Sigmoid colon (tissue), 7 donors: ENCODE measurements around the gene HEPHL1. TPM values are rescaled to one million over a fixed set of nuclear protein-coding genes. Genes with fewer than 3 reads are reported as not detected.

Experiments
- DNase-seq: peaks from one replicate; pipeline ENCODE4 v3.0.0-alpha.2; 2019
- H3K27ac ChIP-seq, 4 donors: fragments of 200-600 bp; sonication (generic); one replicate each; pipeline ENCODE4 v1.5.1; 2016 to 2019; ENCODE audit warnings: mild to moderate bottlenecking in 1 of 4
- H3K27me3 ChIP-seq, 3 donors: fragments of 200-600 bp; sonication (generic); one replicate each; pipeline ENCODE4 v1.5.1; 2019; ENCODE audit warnings: mild to moderate bottlenecking in 1 of 3
- H3K36me3 ChIP-seq, 4 donors: fragments of 200-600 bp; sonication (generic); one replicate each; pipeline ENCODE4 v1.5.1; 2016 to 2019
- H3K4me1 ChIP-seq, 4 donors: fragments of 200-600 bp; sonication (generic); one replicate each; pipeline ENCODE4 v1.5.1; 2017 to 2019
- H3K4me3 ChIP-seq, 4 donors: fragments of 200-600 bp; sonication (generic); one replicate each; pipeline ENCODE4 v1.5.1; 2017 to 2019; ENCODE audit warnings: mild to moderate bottlenecking in 2 of 4, moderate library complexity in 1 of 4
- H3K9me3 ChIP-seq, 4 donors: fragments of 200-600 bp in 3 of 4; sonication (generic) in 3 of 4; one replicate each; pipeline versions ENCODE4 v1.5.1 to v1.6.1; 2013 to 2019
- EP300 ChIP-seq, 4 donors: sonication (generic); formaldehyde crosslinking; IDR thresholded peaks; one replicate each; pipeline ENCODE4 v1.6.1; 2017; ENCODE audit warnings: antibody characterized with exemption in 4 of 4
- POLR2A ChIP-seq, 2 donors: fragments of 450-650 bp; IDR thresholded peaks; one replicate each; pipeline ENCODE4 v1.6.1; 2016; ENCODE audit warnings: antibody characterized with exemption in 2 of 2, mild to moderate bottlenecking in 2 of 2, moderate library complexity in 2 of 2
- POLR2AphosphoS5 ChIP-seq, 4 donors: sonication (generic); formaldehyde crosslinking; IDR thresholded peaks; one replicate each; pipeline ENCODE4 v1.6.1; 2017; ENCODE audit warnings: antibody characterized with exemption in 4 of 4
- WGBS, 2 donors: extraction: QIAGEN DNeasy Blood & Tissue Kit; methylation state at CpG; one replicate each; pipeline ENCODE4 v1.1.7; 2013; 5-methylcytosine and 5-hydroxymethylcytosine counted together
- intact Hi-C: fragments of 100-400 bp; cut with DNase I; formaldehyde crosslinking; loops from one replicate; pipeline ENCODE4 v1.15.1; 2023
- polyA plus RNA-seq, 3 donors: library from polyadenylated mRNA; stranded (reverse); fragments of 200-250 nt; gene quantifications; one replicate each; pipeline ENCODE4 v1.2.3, GENCODE V29; 2013
- total RNA-seq, 4 donors: library from RNA; depleted of rRNA; stranded (reverse); fragments of >200 nt; gene quantifications; one replicate each; pipeline ENCODE4 v1.1.0, GENCODE V29; 2016
- TF ChIP-seq, protein P1 (sequence below), 4 experiments: fragments of 450-650 bp in 3 of 4; fragments of 200-600 bp in 1 of 4; IDR thresholded peaks; one replicate each; pipeline ENCODE4 v1.5.1; 2016 to 2019; ENCODE audit warnings: antibody characterized with exemption in 4 of 4, mild to moderate bottlenecking in 3 of 4, moderate library complexity in 2 of 4
- donor health status: healthy with polysubstance abuse.
- donor health status: Bipolar disorder and iron deficiency.
- donor health status: healthy.

The HEPHL1 gene
- total and polyA plus RNA-seq, 7 donors: not detected

DNA sequence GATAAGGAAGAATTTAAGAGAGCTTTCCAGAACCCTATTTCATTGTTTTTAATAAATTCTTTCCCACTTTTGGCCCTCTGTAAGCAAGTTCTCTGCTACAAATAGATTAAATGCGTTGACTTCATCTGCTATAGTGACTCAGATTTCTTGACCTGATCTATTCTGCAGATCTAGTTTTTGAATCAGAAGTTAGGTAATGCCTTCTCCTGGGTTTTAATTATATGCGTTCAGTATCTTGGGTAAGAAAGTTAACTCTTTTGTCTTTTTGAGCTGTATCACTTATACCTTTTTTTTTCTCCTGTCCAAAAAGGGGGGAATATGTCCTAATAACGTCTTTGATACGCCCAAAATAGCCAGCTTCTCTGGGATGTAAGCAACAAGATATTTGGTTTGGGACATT is 2.4 kb upstream of the HEPHL1 start:
- DNase-seq: no peak
- no peaks in the 10 kb centered on the region for H3K36me3 ChIP-seq
- WGBS, 2 donors: 62 to 73% methylated on average over 4 of the region's 4 CpGs
- H3K4me1 ChIP-seq: no peaks in the 10 kb centered on the region
- intact Hi-C loops: no loop called here
- no peak overlapping the region for H3K27ac ChIP-seq
- H3K27me3 ChIP-seq: no peaks in the 10 kb centered on the region
- no peak overlapping the region for H3K4me3 ChIP-seq
- peaks cover 0 to 5% (median 0%) of the 10 kb centered on the region in 4 donors for H3K9me3 ChIP-seq
- TF ChIP-seq EP300 (IDR thresholded peaks at IDR 0.05): no peak
- no peak for TF ChIP-seq POLR2A (IDR thresholded peaks at IDR 0.05)
- no peak for TF ChIP-seq POLR2AphosphoS5 (IDR thresholded peaks at IDR 0.05)
- TF ChIP-seq, protein P1, sequence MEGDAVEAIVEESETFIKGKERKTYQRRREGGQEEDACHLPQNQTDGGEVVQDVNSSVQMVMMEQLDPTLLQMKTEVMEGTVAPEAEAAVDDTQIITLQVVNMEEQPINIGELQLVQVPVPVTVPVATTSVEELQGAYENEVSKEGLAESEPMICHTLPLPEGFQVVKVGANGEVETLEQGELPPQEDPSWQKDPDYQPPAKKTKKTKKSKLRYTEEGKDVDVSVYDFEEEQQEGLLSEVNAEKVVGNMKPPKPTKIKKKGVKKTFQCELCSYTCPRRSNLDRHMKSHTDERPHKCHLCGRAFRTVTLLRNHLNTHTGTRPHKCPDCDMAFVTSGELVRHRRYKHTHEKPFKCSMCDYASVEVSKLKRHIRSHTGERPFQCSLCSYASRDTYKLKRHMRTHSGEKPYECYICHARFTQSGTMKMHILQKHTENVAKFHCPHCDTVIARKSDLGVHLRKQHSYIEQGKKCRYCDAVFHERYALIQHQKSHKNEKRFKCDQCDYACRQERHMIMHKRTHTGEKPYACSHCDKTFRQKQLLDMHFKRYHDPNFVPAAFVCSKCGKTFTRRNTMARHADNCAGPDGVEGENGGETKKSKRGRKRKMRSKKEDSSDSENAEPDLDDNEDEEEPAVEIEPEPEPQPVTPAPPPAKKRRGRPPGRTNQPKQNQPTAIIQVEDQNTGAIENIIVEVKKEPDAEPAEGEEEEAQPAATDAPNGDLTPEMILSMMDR (IDR thresholded peaks at IDR 0.05): no peak

DNA sequence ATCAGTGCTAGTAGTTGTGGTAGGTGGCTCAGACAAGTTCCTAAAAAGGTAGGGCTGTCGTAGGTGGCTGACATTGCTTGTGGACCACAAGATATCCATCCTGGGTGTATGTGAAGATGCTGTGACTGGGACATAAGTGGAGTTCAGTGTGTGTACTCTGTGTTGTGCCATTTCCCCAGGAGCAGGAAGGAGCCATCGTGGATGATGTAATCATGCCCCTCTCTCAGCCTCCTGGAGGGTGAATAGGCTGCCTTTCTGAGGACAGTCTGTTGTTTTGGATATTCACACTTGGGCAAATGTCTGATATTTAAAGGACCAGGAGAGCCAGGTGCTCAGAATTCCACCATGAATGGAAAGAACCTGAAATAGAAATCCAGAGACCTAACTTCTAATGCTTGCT is 2.7 kb downstream of the HEPHL1 start:
- Histone ChIP-seq H3K4me3 (no peak overlapping the region), H3K27me3 (no peaks in the 10 kb centered on the region), H3K27ac (no peak overlapping the region), H3K36me3 (no peaks in the 10 kb centered on the region), H3K9me3 (peaks cover 0 to 4% (median 0%) of the 10 kb centered on the region in 4 donors), H3K4me1 (no peaks in the 10 kb centered on the region)
- no peak for DNase-seq
- 71% methylated on average over 2 of the region's 2 CpGs for WGBS, 2 donors
- TF ChIP-seq EP300 (IDR thresholded peaks at IDR 0.05) (no peak), POLR2AphosphoS5 (IDR thresholded peaks at IDR 0.05) (no peak), POLR2A (IDR thresholded peaks at IDR 0.05) (no peak)
- intact Hi-C loops: no loop called here

DNA sequence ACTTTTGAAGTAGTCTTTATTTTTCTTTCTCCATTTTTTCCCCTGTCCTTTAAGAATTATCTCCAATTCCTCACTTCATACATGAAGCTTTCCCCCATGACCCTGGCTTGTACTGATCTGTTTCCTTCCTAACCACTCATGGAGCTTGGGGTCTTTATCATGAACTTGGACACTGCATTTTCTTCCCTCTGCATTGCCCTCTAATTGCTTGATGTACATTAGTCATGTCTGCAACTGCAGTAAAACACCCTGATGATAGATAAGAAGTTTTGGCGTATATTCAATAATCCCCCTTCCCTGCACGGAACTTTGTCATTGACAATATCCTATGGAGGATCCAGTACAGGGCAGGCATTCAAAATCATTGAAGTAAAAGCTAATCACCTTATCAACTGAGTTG is 3.4 kb downstream of the HEPHL1 start:
- Histone ChIP-seq H3K4me3 (no peak overlapping the region), H3K4me1 (no peaks in the 10 kb centered on the region), H3K9me3 (peaks cover 0 to 4% (median 0%) of the 10 kb centered on the region in 4 donors), H3K27ac (no peak overlapping the region), H3K27me3 (no peaks in the 10 kb centered on the region), H3K36me3 (no peaks in the 10 kb centered on the region)
- TF ChIP-seq POLR2AphosphoS5 (IDR thresholded peaks at IDR 0.05) (no peak), EP300 (IDR thresholded peaks at IDR 0.05) (no peak)
- TF ChIP-seq, protein P1 (IDR thresholded peaks at IDR 0.05): no peak
- intact Hi-C loops: no loop called here
- 91% methylated on average over 2 of the region's 2 CpGs for WGBS, 2 donors
- no peak for DNase-seq

DNA sequence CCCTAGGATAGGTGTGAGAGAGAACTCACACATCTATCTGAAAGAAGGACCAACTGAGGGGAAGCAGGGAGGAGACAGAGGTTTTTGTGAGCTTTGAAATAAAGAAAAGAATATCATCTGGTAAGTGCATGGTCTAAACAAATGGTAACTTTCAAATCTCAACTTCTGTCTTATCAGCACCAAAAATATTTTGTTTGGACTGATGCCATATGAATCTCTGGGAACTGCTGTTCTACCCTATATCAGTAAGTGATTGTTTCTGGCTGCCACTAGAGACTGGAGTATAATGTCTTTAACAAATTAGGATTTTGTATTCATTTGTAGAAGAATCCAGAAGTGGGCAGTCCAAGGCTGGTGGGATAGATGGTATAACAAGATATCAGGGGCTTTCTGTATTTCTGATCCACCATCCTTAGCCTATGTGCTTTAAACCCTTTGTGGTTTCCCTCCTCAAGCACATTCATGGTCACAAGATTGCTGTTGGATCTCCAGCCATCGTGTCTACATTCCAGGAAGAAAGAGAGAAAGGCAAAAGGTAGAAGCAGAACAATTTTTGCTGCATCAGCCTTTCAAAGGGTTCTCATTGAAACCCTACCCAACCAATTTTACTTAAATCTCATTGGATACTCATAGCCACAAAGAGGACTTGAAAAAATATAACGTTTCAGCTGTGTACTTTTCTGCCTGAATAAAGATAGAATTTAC is 4.7 kb downstream of the HEPHL1 start:
- Histone ChIP-seq H3K4me1 (no peaks in the 10 kb centered on the region), H3K4me3 (no peak overlapping the region), H3K27ac (no peak overlapping the region), H3K27me3 (no peaks in the 10 kb centered on the region), H3K36me3 (no peaks in the 10 kb centered on the region), H3K9me3 (peaks cover 0 to 4% (median 0%) of the 10 kb centered on the region in 4 donors)
- TF ChIP-seq POLR2AphosphoS5 (IDR thresholded peaks at IDR 0.05): no peak
- DNase-seq: no peak
- 60 to 74% methylated on average over 2 of the region's 2 CpGs for WGBS, 2 donors
- intact Hi-C loops: no loop called here

DNA sequence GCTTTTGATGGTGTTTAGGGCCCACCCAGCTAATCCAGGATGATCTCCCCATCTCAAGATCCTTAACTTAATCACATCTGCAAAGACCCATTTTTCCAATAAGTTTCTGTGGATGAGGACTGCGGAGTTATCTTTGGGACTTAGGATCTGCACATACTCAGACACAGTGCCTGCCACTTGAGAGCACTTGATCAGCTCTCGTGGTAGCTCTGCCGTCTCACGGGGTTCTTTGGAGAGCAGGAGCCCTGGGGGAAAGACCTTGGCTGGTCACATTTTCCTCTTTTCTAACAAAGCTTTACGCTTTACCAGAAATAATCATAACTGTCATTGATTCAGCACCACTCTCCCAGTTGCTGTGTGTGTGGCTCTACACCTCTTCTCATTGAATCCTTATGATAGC is 6.1 kb downstream of the HEPHL1 start:
- TF ChIP-seq POLR2A (IDR thresholded peaks at IDR 0.05): no peak
- TF ChIP-seq, protein P1 (IDR thresholded peaks at IDR 0.05): no peak
- no peak for TF ChIP-seq EP300 (IDR thresholded peaks at IDR 0.05)
- TF ChIP-seq POLR2AphosphoS5 (IDR thresholded peaks at IDR 0.05): no peak
- DNase-seq: no peak

GRCh38 chr11:94028436-94028835 is 7.3 kb downstream of the HEPHL1 start:
- Histone ChIP-seq H3K9me3 (peaks cover 0 to 4% (median 0%) of the 10 kb centered on the region in 4 donors), H3K27ac (no peak overlapping the region), H3K4me1 (no peaks in the 10 kb centered on the region), H3K36me3 (no peaks in the 10 kb centered on the region), H3K27me3 (no peaks in the 10 kb centered on the region), H3K4me3 (no peak overlapping the region)
- intact Hi-C loops: no loop called here
- no peak for DNase-seq
- no peak for TF ChIP-seq POLR2AphosphoS5 (IDR thresholded peaks at IDR 0.05)
- TF ChIP-seq, protein P1 (IDR thresholded peaks at IDR 0.05): no peak
- TF ChIP-seq POLR2A (IDR thresholded peaks at IDR 0.05): no peak
- no peak for TF ChIP-seq EP300 (IDR thresholded peaks at IDR 0.05)
- 67 to 75% methylated on average over 2 of the region's 2 CpGs for whole genome bisulfite sequencing, 2 donors

More for the DNA sequence above, 6.1 kb downstream of the HEPHL1 start:
- Histone ChIP-seq H3K9me3 (peaks cover 0 to 4% (median 0%) of the 10 kb centered on the region in 4 donors), H3K27ac (no peak overlapping the region), H3K4me1 (no peaks in the 10 kb centered on the region), H3K27me3 (no peaks in the 10 kb centered on the region), H3K36me3 (no peaks in the 10 kb centered on the region), H3K4me3 (no peak overlapping the region)
- intact Hi-C loops: no loop called here
- WGBS, 2 donors: 94 to 95% methylated on average over 5 of the region's 5 CpGs
